ENCODE data around the gene SF1. TPM values are rescaled to one million over a fixed set of nuclear protein-coding genes. Genes with fewer than 3 reads are reported as not detected.

Gene SF1
- total RNA-seq, 2 donors from 2014 or later = 196 to 213 TPM

- Histone ChIP-seq H3K4me1 (peaks cover 0 to 37% of the 10 kb centered on the region in 2 donors), H3K27ac (no peak overlapping the region), H3K27me3 (no peaks in the 10 kb centered on the region), H3K4me3 (no peak overlapping the region), H3K9me3 (no peaks in the 10 kb centered on the region), H3K36me3 (peaks cover 98% of the 10 kb centered on the region)
- no peak for TF ChIP-seq CTCF (IDR thresholded peaks at IDR 0.05)
- DNase-seq (ENCODE audit: low spot score) = no peak
These were observed 9.1 kb downstream of the SF1 start for GRCh38 chr11:64769283-64769682.

- DNase-seq (ENCODE audit: low spot score) = no peak
- H3K4me1 ChIP-seq = peaks cover 1 to 39% of the 10 kb centered on the region in 2 donors
- H3K36me3 ChIP-seq = peaks cover 98% of the 10 kb centered on the region
- no peak for TF ChIP-seq CTCF (IDR thresholded peaks at IDR 0.05)
- no peak overlapping the region for H3K27ac ChIP-seq
- H3K4me3 ChIP-seq = no peak overlapping the region
- H3K27me3 ChIP-seq = no peaks in the 10 kb centered on the region
- no peaks in the 10 kb centered on the region for H3K9me3 ChIP-seq
These were observed 10.0 kb downstream of the SF1 start for GRCh38 chr11:64768300-64768694.

GRCh38 chr11:64767344-64768299 is 10.7 kb downstream of the SF1 start:
- Histone ChIP-seq H3K36me3 (peaks cover 96% of the 10 kb centered on the region), H3K4me1 (peaks cover 2 to 39% of the 10 kb centered on the region in 2 donors), H3K9me3 (no peaks in the 10 kb centered on the region), H3K27ac (peak overlapping the region in 1 of 2 donors; percentile 55), H3K27me3 (no peaks in the 10 kb centered on the region), H3K4me3 (no peak overlapping the region)
- TF ChIP-seq CTCF (IDR thresholded peaks at IDR 0.05) = peak; percentile 78 to 85
- DNase-seq (ENCODE audit: low spot score) = peak; percentile 82

GRCh38 chr11:64766881-64767280 is 11.5 kb downstream of the SF1 start:
- peak overlapping the region in 1 of 2 donors; percentile 55 for H3K27ac ChIP-seq
- H3K4me3 ChIP-seq = no peak overlapping the region
- no peaks in the 10 kb centered on the region for H3K9me3 ChIP-seq
- no peak for DNase-seq (ENCODE audit: low spot score)
- no peak for TF ChIP-seq CTCF (IDR thresholded peaks at IDR 0.05)
- H3K27me3 ChIP-seq = no peaks in the 10 kb centered on the region
- H3K36me3 ChIP-seq = peaks cover 89% of the 10 kb centered on the region
- peaks cover 2 to 42% of the 10 kb centered on the region in 2 donors for H3K4me1 ChIP-seq

- Histone ChIP-seq H3K9me3 (no peaks in the 10 kb centered on the region), H3K4me3 (no peak overlapping the region), H3K27ac (no peak overlapping the region), H3K36me3 (peaks cover 82% of the 10 kb centered on the region), H3K4me1 (peaks cover 2 to 48% of the 10 kb centered on the region in 2 donors), H3K27me3 (no peaks in the 10 kb centered on the region)
- no peak for TF ChIP-seq CTCF (IDR thresholded peaks at IDR 0.05)
- no peak for DNase-seq (ENCODE audit: low spot score)
These were observed 12.3 kb downstream of the SF1 start for GRCh38 chr11:64765851-64766665.
